Suppressor macrophage treated with lipopolysaccharide for 1 hour (primary cell): Measurements from ENCODE around the gene GDAP1L1.
"Not testable (repeated sequence)": the region's sequence is repeated elsewhere in the genome, so short reads cannot be mapped to it uniquely, and the experiment has no call there.

ENCODE experiments used
- DNase-seq, 3 donors: peaks; one replicate each; pipeline ENCODE4 v3.0.0-alpha.2; 2020 to 2022

The GDAP1L1 gene

DNA sequence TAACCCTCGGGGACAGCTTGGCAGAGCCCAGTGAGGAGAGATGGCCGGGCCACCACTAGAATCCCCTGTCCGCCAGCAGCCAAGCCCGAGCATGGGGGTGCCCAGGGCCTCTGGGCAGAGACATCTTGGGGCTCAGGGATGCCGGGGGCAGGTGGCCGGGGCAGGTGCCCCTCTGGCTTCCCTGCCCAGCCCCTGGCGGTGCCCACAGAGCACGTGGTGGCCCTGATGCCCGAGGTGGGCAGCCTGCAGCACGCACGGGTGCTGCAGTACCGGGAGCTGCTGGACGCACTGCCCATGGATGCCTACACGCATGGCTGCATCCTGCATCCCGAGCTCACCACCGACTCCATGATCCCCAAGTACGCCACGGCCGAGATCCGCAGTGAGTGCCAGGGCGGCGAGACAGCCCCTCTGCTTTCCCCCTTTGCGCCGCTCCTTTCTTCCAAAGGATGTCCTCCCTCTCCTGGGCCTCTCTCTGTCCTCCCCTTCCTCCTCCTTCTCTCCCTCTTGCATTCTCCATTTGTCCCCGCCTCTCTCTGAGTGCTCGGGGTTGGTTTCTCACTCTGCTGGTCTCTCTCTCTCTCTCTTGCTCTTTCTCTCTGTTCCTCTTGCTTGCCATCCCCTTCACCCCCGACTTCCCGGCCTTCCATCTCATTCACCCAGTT lies 11.2 kb downstream of the GDAP1L1 start:
- DNase-seq = no peak

DNA sequence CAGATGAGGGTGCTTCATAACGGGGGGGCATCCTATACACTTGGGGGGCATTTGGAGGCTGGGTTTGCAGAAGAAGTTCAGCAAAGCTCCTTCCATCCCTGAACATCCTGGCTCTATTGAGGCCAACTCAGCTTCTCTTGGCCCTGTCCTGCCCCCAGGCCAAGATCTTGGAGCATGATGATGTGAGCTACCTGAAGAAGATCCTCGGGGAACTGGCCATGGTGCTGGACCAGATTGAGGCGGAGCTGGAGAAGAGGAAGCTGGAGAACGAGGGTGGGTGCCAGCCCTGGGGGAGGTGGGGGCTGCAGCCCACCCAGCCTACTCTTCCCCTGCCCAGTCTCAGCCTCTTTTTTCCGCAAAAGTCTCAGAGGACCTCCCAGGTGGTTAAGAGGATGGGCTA lies 17.2 kb downstream of the GDAP1L1 start:
- DNase-seq = no peak

DNA sequence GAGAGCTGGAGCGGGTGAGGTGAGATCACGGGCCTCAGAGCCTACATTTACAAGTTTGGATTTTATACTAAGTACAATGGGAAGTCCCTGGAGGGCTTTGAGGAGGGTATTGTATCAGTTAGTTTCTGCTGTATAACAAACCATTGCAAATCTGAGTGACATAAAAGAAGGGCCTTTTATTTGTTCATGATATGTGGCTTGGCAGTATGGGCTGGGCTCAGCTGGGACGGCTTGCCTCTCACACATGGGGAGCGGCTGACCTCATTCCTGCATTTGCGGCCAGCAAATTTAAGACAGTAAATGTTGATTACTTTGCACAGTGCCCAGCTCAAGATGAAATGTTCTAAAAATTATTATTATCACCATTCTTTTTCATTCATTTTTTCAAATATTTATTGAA lies 21.7 kb downstream of the GDAP1L1 start:
- no peak for DNase-seq

DNA sequence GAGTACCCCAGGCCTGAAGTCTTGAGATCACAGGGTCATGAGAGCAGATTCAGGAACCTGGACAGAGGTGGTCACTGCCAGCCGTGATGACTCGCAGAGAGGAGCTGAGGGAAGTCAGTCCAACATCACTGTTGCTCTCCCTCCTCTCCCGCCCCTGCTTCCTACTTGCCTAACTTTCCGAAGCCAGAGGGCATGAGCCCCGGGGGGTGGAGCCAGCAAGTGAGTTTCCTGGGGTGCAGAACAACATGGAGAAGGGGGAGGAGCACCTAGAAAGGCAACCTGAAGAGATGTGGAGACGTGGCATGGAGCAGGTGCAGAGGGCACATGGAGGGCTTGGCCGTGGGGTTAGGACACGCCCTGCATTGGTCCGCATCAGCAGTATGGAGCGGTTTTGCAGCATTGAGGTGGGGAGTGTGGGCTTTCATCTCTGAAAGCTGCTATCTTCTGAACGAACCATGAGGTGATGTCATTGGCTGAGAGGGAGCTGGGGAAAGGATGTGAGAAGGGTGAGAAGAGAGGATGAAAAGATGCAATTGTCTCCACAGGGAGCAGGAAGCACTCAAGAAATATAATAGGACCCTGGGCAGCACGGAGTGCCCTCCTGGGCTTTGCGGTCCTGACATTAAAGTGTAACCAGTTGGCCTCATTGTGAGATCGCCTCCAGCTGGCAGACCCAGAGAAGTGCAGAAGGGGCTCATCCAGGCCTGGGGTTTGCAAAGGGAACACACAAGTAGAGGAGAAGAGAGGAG lies 25.0 kb downstream of the GDAP1L1 start:
- DNase-seq = peak in 2 of 3 donors; percentile 3 to 9

DNA sequence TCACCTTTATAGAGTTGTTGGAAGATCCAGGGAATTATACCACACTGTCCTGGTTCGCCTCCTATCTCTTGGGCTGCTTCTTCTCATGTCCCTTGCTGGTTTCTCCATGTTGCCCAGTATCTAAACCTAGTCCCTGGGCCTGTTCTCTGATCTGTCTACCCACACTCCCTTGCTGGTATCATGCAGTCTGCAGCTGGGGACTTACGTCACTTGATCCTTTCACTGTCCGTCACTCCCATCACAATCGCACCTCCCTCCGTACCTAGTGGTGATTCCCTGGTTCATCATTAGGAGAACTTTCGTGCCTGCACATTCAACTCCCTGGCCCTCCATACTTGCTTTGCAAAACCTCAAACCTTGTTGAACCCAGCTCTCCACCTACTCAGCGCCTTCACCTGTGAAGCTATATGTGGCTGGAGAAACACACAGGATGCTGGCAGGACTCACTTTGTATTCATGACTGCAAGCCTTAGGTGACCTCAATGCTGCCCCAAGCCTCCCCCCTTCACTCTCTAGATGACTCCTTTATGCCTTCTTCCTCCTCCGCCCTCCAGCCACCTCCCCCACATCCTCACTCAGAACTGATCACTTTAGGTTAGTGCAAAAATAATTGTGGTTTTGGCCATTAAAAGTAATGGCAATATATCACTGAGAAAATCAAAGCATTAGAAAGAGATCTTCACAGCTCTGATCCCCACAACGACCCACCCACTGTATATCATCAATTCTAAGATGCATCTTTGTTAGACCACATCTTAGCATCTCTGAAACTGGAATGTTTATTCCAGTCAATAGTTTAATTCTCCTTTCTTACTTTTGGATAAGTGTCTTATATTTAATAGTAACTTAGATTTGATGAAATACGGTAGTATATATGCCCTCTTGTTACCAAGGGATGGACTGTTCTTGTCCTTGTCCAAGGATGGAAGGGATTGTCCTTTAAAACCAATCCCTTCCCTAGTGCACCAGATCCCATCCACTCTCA lies 26.4 kb downstream of the GDAP1L1 start:
- no peak for DNase-seq

DNA sequence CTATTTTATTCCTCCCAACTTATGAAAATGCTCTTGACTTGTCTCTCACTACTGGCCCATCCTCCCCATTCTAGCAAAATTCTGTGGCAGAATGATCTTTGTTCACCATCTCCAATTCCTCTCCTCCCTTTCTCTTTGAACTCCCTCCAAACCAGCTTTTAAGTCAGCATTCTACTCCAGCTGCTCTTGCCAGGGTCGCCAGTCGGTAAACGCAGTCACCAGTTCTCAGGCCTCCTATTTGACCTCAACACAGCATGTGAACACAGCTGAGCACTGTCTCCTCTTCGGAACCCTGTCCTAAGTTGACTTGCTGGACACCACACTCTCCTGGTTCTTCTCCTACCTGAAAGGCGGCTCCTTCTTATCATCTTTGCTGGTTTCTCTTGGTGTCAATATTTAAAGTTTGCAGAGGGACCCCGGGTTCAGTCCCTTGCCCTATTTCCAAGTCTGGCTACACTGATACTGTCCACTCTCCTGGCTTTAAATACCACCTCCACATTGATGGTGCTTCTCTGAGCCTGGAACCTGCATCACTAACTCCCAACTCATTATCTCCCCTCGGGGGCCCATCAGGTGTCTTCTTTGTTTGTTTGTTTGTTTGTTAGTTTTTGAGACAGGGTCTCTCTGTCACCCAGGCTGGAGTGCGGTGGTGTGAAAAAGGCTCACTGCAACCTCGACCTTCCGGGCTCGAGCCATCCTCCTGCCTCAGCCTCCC lies 27.4 kb downstream of the GDAP1L1 start:
- no peak for DNase-seq

DNA sequence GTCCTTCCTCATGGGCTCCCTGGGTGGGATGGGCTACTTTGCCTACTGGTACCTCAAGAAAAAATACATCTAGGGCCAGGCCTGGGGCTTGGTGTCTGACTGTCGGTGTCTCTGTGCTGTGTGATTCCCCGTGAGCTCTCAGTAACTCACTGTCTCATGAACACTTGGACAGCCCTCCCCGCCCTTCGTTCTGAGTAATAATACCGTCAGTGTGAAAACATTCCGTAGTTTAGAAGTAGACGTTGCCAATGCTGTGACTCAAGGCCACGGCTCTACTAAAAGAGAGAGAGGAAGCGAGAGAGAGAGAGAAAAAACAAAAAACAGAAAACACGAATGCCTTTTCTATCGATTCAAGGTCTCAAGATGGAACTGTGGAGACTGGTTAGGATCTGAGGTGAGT lies 32.1 kb downstream of the GDAP1L1 start:
- DNase-seq = no peak

DNA sequence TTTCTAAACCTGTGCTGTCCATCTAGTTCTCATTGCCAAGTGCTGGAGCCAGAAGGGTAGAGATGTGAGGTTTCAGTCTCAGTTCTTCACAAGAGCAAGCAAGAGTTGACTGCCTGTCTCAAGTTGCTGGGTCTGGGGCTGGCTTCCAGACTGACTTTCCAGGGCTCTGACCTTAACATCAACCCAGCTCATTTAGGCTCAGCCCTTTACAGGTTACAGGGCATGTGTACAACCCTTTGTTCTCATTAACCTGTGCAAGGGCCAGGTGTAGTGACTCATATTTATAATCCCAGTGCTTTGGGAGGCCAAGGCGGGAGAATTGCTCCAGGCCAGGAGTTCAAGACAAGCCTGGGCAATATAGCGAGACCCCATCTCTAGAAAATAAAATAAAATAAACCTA lies 33.3 kb downstream of the GDAP1L1 start:
- no peak for DNase-seq

DNA sequence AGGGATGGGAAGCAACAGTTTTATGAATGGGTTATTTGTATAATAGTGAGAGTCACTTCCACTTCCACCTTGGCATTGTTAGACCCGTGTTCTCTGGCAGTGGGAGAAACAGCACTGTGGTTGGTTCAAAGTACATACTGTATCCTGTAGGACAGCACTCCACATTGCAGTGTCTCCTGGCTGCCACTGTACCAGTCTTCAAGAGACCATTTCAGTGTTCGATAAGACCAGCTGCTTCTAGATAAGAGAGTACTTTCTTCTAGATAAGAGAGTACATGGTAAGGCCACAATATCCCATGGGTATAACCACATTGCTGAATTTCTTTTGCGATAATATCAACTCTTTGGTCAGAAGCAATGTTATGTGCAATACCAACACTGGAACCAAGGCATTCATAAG lies 35.1 kb downstream of the GDAP1L1 start:
- no peak for DNase-seq

DNA sequence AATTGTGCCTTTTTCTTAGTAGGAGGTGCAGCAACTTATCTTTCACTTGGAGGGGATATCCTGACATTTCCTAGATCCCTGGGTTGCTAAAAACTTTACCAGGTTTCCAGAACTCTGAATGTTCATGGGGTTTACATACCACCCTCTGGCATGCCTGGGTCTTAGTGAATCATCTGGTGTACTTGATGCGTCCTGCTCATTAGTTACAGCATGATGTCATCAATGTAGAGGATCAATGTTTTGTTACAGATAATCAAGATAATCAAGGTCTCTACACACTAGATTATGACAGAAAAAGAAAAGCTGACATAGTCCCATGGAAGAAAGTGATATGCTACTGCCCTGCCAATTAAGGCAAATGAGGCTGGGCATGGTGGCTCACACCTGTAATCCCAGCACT lies 36.9 kb downstream of the GDAP1L1 start:
- no peak for DNase-seq

DNA sequence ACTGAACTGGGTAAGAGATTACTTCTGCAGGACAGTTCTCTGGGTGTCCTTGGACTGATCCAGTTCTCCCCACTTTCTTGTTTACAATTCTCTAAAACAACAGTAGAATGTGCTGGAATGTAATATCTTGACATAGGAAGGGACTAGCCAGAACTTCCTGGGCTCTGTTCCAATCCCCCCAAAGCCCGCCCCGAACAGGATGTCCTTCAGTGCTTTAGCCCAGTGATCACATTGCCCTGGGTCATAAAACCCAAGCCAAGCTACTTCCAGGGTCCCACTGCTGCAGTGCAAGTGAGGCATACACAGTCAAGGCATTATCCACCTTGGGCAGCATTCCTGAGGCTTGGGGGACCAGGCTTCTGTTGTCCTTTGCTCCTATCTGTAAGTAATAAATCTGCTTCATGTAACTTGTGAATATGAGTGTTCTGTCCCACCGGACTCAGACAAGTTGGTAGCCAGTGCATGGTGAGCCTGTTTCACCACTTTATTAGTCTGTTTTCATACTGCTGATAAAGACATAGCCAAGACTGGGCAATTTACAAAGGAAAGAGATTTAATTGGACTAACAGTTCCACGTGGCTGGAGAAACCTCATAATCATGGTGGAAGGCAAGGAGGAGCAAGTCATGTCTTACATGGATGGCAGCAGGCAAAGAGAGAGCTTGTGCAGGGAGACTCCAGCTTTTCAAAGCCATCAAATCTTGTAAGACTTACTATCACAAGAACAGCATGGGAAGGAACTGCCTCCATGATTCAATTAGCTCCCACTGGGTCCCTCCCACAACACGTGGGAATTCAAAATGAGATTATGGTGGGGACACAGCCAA lies 40.4 kb downstream of the GDAP1L1 start:
- DNase-seq = no peak

DNA sequence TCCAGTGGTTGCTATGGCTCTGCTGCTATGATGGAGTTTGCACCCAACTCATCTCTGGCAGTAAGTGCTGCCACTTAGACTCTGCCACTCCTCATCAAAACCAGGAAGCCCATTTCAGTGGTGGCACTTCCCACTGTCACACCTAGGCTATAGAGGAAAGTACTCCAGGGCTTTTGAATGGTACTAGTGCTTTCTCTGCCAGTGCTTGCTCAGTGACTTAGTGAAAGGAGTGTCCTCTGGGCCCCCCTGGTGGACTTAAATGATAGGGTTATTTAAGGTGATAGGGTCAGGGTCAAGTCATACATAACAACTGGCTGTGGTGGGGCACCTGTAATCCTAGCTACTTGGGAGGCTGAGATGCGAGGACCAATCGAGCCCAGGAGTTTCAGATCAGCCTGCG lies 41.1 kb downstream of the GDAP1L1 start:
- no peak for DNase-seq

DNA sequence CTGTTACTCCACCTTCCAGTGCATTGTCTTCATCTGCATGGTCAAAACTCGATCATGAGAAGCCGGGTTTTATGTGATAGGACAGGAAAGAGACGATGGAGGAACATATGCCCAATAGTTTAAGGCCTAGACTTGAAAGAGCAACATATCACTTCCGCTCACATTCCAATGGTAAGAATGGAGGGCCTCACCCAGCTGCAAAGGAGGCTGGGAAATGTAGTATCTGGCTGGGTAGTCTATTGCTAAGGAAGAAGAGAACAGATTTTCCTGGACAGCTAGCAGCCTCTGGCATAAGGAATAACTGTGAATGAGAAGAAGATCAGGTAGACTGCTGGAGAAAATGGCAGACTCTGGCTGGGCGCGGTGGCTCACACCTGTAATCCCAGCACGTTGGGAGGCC lies 44.6 kb downstream of the GDAP1L1 start:
- no peak for DNase-seq

DNA sequence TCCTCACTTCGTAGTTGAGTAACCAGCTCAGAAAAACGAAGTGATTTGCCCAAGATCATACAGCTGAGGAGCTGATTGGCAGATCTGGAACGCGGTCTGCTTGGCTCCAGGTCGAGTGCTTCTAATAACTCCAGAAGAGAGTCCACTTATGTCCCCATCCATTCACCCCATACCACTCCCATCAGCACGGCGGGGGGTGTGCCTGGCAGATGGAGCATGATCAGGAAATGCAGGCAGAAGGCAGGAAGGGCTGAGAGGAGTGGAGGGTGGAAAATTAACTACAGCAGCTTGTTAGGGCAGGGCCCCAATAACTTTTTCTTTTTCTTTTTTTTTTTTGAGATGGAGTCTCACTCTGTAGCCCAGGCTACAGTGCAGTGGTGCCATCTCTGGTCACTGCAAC lies 48.9 kb downstream of the GDAP1L1 start:
- DNase-seq = no peak

DNA sequence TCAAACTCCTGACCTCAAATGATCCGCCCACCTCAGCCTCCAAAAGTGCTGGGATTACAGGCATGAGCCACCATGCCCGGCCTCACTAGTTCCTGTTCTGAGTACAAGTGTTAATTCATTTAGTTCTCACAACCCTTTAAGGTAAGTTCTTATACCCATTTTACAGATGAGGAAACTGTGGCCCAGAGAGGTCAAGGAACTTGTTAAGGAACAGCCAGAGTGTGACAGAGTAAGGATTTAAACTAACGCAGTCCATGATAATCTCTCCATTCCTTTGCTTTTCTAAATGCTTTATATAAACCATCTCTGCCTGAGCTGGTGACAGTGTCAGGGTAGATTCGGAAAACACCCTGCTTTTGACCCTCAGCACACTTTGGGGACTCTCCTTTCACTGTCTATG lies 50.6 kb downstream of the GDAP1L1 start:
- no peak for DNase-seq

DNA sequence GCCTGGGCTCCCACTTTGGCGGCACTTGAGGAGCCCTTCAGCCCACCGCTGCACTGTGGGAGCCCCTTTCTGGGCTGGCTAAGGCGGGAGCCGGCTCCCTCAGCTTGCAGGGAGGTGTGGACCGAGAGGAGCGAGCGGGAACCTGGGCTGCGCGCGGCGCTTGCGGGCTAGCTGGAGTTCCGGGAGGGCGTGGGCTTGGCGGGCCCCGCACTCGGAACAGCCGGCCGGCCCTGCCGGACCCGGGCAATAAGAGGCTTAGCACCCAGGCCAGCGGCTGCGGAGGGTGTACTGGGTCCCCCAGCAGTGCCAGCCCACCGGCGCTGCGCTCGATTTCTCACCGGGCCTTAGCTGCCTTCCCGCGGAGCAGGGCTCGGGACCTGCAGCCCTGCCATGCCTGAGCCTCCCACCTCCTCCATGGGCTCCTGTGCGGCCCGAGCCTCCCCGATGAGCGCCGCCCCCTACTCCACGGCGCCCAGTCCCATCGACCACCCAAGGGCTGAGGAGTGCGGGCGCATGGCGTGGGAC lies 52.0 kb downstream of the GDAP1L1 start:
- DNase-seq = not testable (repeated sequence)

DNA sequence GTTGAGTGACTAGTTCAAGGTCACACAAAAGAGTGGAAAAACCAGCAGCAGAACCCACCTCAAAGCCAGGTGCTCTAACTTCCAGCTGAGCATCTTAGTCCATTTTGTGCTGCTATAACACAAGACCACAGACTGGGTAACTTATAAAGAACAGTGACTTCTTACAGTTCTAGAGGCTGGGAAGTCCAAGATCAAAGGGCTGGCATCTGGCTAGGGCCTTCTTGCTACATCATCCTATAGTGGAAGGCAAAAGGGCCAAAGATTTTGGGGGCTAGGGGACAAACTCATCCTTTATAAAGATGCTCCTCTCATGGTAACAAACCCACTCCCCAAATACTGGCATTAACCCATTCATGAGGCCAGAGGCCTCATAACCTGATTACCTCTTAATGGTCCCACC lies 54.2 kb downstream of the GDAP1L1 start:
- DNase-seq = no peak

DNA sequence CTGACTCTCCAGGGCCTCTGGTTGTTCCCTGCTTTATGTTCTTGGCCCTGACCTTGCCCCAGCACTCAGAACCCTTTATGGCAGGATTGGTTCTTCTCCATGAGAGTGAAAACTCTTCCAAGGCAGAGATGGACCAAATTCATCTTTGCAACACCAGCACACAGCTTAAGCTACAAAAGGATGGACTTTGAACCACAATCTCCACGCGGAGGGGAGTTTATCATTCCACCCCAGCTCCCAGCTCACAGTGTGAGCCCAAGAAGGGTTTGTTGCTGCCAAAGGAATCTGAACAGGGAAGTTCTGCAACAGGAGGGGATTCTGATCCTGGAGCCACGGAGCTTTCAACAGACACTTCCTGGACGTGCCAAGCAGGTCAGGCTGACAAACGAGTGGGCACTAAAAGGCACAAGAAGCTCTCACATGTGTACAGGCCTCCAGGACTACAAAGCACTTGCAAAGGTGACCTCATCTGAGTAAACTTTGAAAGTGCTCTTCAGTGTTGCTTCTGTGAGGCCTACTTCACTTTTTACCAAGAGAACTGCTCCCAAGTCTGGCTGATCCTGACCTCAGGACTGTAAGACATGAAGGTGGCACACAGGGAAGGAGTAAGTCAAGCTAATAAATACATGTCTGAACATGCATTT lies 55.0 kb downstream of the GDAP1L1 start:
- DNase-seq = no peak

DNA sequence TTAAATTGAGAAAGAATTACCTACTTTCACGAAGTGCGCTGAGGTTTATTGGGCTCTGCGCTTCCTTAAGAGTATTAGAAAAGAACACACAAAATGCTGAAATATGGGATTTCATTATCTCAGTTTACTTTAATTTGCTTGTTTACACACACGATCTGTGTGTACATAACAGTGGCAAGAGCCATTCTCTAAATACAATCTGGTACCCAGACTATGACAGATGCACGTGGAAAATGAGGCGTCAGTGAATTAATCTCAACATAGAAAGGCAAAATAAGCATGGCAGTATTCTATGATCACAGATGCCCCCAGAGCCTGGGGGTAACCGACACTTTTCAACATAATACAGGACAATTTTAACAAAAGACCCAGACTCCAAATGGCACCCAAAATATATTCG lies 55.6 kb downstream of the GDAP1L1 start:
- DNase-seq = no peak

DNA sequence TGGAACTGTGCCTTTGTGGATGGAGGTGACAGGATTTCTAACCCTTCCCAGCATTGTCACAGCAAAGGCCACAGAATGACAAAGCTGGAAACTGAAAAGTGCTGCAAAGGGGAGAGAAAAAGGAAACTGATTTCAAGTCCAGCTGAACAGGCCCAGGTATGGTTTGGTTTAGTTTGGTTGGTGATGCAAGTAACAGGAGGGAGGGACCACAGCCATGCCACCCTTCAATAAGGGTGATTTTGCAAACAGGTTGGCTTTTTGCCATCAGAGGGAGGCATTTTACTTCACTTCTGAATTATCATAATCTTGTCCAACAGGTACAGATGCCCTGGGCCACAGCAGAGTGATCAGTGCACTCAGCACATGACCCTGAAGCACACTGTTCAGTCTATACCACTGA lies 57.3 kb downstream of the GDAP1L1 start:
- no peak for DNase-seq

DNA sequence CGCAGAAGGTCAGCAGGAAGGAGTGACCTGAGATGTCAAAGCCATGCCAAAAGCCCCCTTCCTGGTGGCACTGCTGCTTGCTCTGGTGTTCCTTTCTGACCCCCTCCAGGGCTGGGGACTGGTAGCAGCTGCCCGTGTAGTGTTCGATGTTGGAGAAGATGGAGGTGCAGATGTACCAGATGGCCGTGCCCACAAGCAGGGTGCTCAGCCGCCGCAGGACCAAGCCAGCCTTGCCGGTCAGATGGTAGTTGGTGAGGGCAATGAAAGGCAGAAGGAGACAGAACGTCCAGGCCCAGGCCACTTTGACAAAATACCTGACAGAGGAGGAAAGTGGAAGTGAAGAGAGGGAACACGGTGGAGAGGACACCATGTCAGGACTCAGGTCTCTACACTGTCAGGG lies 59.8 kb downstream of the GDAP1L1 start:
- no peak for DNase-seq
